HepG2 (cell line): ENCODE results near the gene MAPK13. TPM values are rescaled to one million over a fixed set of nuclear protein-coding genes. Genes with fewer than 3 reads are reported as not detected.

Source experiments
- AGO2 ChIP-seq: fragments of 200-400 bp; formaldehyde crosslinking; optimal IDR thresholded peaks from 2 replicates; pipeline ENCODE3; 2017; ENCODE audit warnings: mild to moderate bottlenecking, low read depth, low read length, moderate library complexity
- CEBPG ChIP-seq: IDR thresholded peaks from 2 replicates; pipeline ENCODE4 v1.6.1; 2016
- GTF3A ChIP-seq: sonication (generic); formaldehyde crosslinking; conservative IDR thresholded peaks from 2 replicates; pipeline ENCODE4 v1.4.0; 2020; ENCODE audit warnings: mild to moderate bottlenecking, missing genetic modification reagents
- KDM5A ChIP-seq: fragments of 200-600 bp; sonication (generic); IDR thresholded peaks from 2 replicates; pipeline ENCODE4 v1.7.0; 2018; ENCODE audit warnings: antibody characterized with exemption, mild to moderate bottlenecking, low read length, borderline replicate concordance
- NR3C1 ChIP-seq: sonication (generic); formaldehyde crosslinking; IDR thresholded peaks from 2 replicates; pipeline ENCODE4 v1.4.0; 2020; ENCODE audit warnings: missing genetic modification reagents
- PCBP1 ChIP-seq: fragments of 200-400 bp; formaldehyde crosslinking; IDR thresholded peaks from 2 replicates; pipeline ENCODE4 v1.6.1; 2017; ENCODE audit warnings: mild to moderate bottlenecking, low read depth, low read length, borderline replicate concordance
- REPIN1 ChIP-seq: sonication (generic); formaldehyde crosslinking; IDR thresholded peaks from 2 replicates; pipeline ENCODE4 v1.8.0; 2022; ENCODE audit warnings: missing genetic modification reagents, low read depth, mild to moderate bottlenecking, borderline replicate concordance
- SMARCE1 ChIP-seq: fragments of 450-650 bp; IDR thresholded peaks from 2 replicates; pipeline ENCODE4 v1.6.1; 2017; ENCODE audit warnings: borderline replicate concordance
- SNAPC4 ChIP-seq: sonication (generic); formaldehyde crosslinking; IDR thresholded peaks from 2 replicates; pipeline ENCODE4 v1.4.0; 2020; ENCODE audit warnings: mild to moderate bottlenecking, missing genetic modification reagents
- TCF7 ChIP-seq: sonication (generic); IDR thresholded peaks from 2 replicates; pipeline ENCODE4 v1.6.1; 2016; ENCODE audit warnings: antibody characterized with exemption, low read depth
- THYN1 ChIP-seq: sonication (generic); formaldehyde crosslinking; IDR thresholded peaks from 2 replicates; pipeline ENCODE4 v1.8.1; 2023; ENCODE audit warnings: low read depth, mild to moderate bottlenecking, moderate library complexity, missing genetic modification reagents, borderline replicate concordance
- TMF1 ChIP-seq: sonication (generic); formaldehyde crosslinking; IDR thresholded peaks from 2 replicates; pipeline ENCODE4 v1.8.1; 2022; ENCODE audit warnings: low read depth, missing genetic modification reagents
- YEATS4 ChIP-seq: sonication (generic); formaldehyde crosslinking; IDR thresholded peaks from 2 replicates; pipeline ENCODE4 v1.4.0; 2020; ENCODE audit warnings: missing genetic modification reagents, borderline replicate concordance
- ZNF30 ChIP-seq: sonication (generic); formaldehyde crosslinking; IDR thresholded peaks from 2 replicates; pipeline ENCODE4 v1.5.0; 2020; ENCODE audit warnings: mild to moderate bottlenecking, missing genetic modification reagents
- ZNF383 ChIP-seq: sonication (generic); formaldehyde crosslinking; IDR thresholded peaks from 2 replicates; pipeline ENCODE4 v1.4.0; 2020; ENCODE audit warnings: missing genetic modification reagents, mild to moderate bottlenecking, borderline replicate concordance
- polyA plus RNA-seq, 8 experiments: library from polyadenylated mRNA; depleted of rRNA in 3 of 8; stranded (reverse) in 7 of 8; unstranded in 1 of 8; fragments of >200 nt; fragmentation: Illumina TruSeq in 4 of 8; extraction: Trizol in 4 of 8; gene quantifications; 2 replicates each; pipeline versions ENCODE4 v1.2.1 to v1.2.3, GENCODE V29; 2011 to 2016; ENCODE audit warnings: low read depth in 4 of 8, missing spikeins in 1 of 8, mixed read lengths in 1 of 8; ENCODE audit not compliant: insufficient read depth in 1 of 8
- total RNA-seq, 5 experiments: library from RNA; depleted of rRNA; stranded (reverse); fragments of >200 nt; fragmentation: Illumina TruSeq; extraction: Trizol; gene quantifications; 2 replicates each; pipeline ENCODE4 v1.2.3, GENCODE V29; 2016; ENCODE audit warnings: low read depth in 1 of 5
- TF ChIP-seq, protein P1 (sequence below): IDR thresholded peaks from 2 replicates; pipeline ENCODE4 v1.6.1; 2016; ENCODE audit warnings: mild to moderate bottlenecking, missing biosample characterization, missing genetic modification reagents
- TF ChIP-seq, protein P2 (sequence below): sonication (generic); formaldehyde crosslinking; IDR thresholded peaks from 2 replicates; pipeline ENCODE4 v1.9.0; 2021; ENCODE audit warnings: missing genetic modification reagents, borderline replicate concordance
- TF ChIP-seq, protein P3 (sequence below): sonication (generic); formaldehyde crosslinking; IDR thresholded peaks from 2 replicates; pipeline ENCODE4 v1.5.0; 2020; ENCODE audit warnings: missing genetic modification reagents
- TF ChIP-seq, protein P4 (sequence below): conservative IDR thresholded peaks from 2 replicates; pipeline ENCODE4 v1.6.1; 2018; ENCODE audit warnings: missing genetic modification reagents

MAPK13 gene
- total and polyA plus RNA-seq, 2 of the 13 experiments (the other 11 are each of a cell fraction or from before 2014, with no cell fraction given) = 12.7 to 43.4 TPM

- TF ChIP-seq REPIN1 (CRISPR knock-in tag) (no peak; the same call in 1 of the 2 replicates), AGO2 (peak; percentile 68), ZNF30 (no peak), YEATS4 (no peak), TMF1 (CRISPR knock-in tag) (no peak), GTF3A (0 out of 2 replicates have a peak, but pooled peaks have one; percentile 53), ZNF383 (peak; percentile 93; the same call in 1 of the 2 replicates), TCF7 (no peak), KDM5A (no peak), PCBP1 (peak; percentile 95), CEBPG (CRISPR knock-in tag) (no peak), SNAPC4 (no peak), NR3C1 (no peak), THYN1 (CRISPR knock-in tag) (no peak), SMARCE1 (no peak)
- TF ChIP-seq, protein P1, sequence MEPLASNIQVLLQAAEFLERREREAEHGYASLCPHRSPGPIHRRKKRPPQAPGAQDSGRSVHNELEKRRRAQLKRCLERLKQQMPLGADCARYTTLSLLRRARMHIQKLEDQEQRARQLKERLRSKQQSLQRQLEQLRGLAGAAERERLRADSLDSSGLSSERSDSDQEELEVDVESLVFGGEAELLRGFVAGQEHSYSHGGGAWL = no peak
- TF ChIP-seq, protein P2, sequence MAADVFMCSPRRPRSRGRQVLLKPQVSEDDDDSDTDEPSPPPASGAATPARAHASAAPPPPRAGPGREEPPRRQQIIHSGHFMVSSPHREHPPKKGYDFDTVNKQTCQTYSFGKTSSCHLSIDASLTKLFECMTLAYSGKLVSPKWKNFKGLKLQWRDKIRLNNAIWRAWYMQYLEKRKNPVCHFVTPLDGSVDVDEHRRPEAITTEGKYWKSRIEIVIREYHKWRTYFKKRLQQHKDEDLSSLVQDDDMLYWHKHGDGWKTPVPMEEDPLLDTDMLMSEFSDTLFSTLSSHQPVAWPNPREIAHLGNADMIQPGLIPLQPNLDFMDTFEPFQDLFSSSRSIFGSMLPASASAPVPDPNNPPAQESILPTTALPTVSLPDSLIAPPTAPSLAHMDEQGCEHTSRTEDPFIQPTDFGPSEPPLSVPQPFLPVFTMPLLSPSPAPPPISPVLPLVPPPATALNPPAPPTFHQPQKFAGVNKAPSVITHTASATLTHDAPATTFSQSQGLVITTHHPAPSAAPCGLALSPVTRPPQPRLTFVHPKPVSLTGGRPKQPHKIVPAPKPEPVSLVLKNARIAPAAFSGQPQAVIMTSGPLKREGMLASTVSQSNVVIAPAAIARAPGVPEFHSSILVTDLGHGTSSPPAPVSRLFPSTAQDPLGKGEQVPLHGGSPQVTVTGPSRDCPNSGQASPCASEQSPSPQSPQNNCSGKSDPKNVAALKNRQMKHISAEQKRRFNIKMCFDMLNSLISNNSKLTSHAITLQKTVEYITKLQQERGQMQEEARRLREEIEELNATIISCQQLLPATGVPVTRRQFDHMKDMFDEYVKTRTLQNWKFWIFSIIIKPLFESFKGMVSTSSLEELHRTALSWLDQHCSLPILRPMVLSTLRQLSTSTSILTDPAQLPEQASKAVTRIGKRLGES (CRISPR knock-in tag) = no peak
- TF ChIP-seq, protein P3, sequence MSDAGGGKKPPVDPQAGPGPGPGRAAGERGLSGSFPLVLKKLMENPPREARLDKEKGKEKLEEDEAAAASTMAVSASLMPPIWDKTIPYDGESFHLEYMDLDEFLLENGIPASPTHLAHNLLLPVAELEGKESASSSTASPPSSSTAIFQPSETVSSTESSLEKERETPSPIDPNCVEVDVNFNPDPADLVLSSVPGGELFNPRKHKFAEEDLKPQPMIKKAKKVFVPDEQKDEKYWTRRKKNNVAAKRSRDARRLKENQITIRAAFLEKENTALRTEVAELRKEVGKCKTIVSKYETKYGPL (CRISPR knock-in tag) = no peak
- TF ChIP-seq, protein P4, sequence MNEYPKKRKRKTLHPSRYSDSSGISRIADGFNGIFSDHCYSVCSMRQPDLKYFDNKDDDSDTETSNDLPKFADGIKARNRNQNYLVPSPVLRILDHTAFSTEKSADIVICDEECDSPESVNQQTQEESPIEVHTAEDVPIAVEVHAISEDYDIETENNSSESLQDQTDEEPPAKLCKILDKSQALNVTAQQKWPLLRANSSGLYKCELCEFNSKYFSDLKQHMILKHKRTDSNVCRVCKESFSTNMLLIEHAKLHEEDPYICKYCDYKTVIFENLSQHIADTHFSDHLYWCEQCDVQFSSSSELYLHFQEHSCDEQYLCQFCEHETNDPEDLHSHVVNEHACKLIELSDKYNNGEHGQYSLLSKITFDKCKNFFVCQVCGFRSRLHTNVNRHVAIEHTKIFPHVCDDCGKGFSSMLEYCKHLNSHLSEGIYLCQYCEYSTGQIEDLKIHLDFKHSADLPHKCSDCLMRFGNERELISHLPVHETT (CRISPR knock-in tag) = no peak
Measured at GRCh38 chr6:36123270-36124139, 6.8 kb upstream of the MAPK13 start (continued).
